H1 (cell line): ENCODE results near the gene UXT. TPM values are rescaled to one million over a fixed set of nuclear protein-coding genes. Genes with fewer than 3 reads are reported as not detected.

Experiments used
- ATF2 ChIP-seq: IDR thresholded peaks from 2 replicates; pipeline ENCODE4 v1.6.1; 2012; ENCODE audit warnings: low read length, inconsistent platforms
- CTBP2 ChIP-seq: IDR thresholded peaks from 2 replicates; pipeline ENCODE4 v1.7.0; 2011; ENCODE audit warnings: borderline replicate concordance, mild to moderate bottlenecking, moderate library complexity, mixed read lengths, low read length; ENCODE audit not compliant: insufficient read depth, insufficient read length
- HDAC2 ChIP-seq, 2 experiments: fragments of 300-600 bp in 1 of 2; sonication (generic) in 1 of 2; IDR thresholded peaks; 2 replicates each; pipeline ENCODE4 v1.6.1; 2011 to 2012; ENCODE audit warnings: low read depth in 2 of 2, low read length in 2 of 2, mild to moderate bottlenecking in 2 of 2, moderate library complexity in 2 of 2, borderline replicate concordance in 1 of 2, inconsistent platforms in 1 of 2
- KDM4A ChIP-seq: IDR thresholded peaks from one replicate; pipeline ENCODE4 v1.7.1; 2012; ENCODE audit warnings: low read depth, mild to moderate bottlenecking, moderate library complexity, low read length, inconsistent platforms; ENCODE audit not compliant: severe bottlenecking
- MAX ChIP-seq: IDR thresholded peaks from 2 replicates; pipeline ENCODE4 v1.6.1; 2012; ENCODE audit warnings: inconsistent platforms
- NRF1 ChIP-seq: IDR thresholded peaks from 2 replicates; pipeline ENCODE4 v1.6.1; 2011; ENCODE audit warnings: mild to moderate bottlenecking, low read depth, low read length, improper control_type of control experiment
- SP2 ChIP-seq: IDR thresholded peaks from 2 replicates; pipeline ENCODE4 v1.6.1; 2012; ENCODE audit warnings: mild to moderate bottlenecking, low read length, inconsistent platforms
- SUZ12 ChIP-seq: fragments of 200-600 bp; sonication (generic); IDR thresholded peaks from 2 replicates; pipeline ENCODE4 v1.6.1; 2012; ENCODE audit warnings: mild to moderate bottlenecking, inconsistent platforms, low read length, moderate library complexity, mixed read lengths
- YY1 ChIP-seq: IDR thresholded peaks from 2 replicates; pipeline ENCODE4 v1.6.1; 2011; ENCODE audit warnings: low read depth, mild to moderate bottlenecking, low read length
- polyA plus RNA-seq, 7 experiments: library from polyadenylated mRNA; depleted of rRNA in 3 of 7; stranded (reverse) in 5 of 7; unstranded in 2 of 7; fragments of >200 nt in 5 of 7; fragments of 200-250 nt in 2 of 7; gene quantifications; 1 replicate in 5 of 7; 2 replicates in 1 of 7; 4 replicates in 1 of 7; pipeline versions ENCODE4 v1.2.1 to v1.2.3, GENCODE V29; 2011 to 2013; ENCODE audit warnings: missing spikeins in 2 of 7, mixed read lengths in 2 of 7
- total RNA-seq: library from RNA; stranded (reverse); fragmentation: NEBNext Ultra II Directional; extraction: Animal tissue kit (Norgen Biotek cat#: 25700); gene quantifications from 2 replicates; pipeline ENCODE4 v1.2.1, GENCODE V29; 2021

The UXT gene
- total and polyA plus RNA-seq, 2 of the 8 experiments (the other 6 are each of a cell fraction or from before 2014, with no cell fraction given): 69.4 to 116 TPM

- no peak for TF ChIP-seq KDM4A
- no peak for TF ChIP-seq YY1
- no peak for TF ChIP-seq SUZ12
- TF ChIP-seq SP2: no peak
- TF ChIP-seq MAX: no peak
- TF ChIP-seq NRF1: no peak
- TF ChIP-seq HDAC2 (IDR thresholded peaks at IDR 0.05; ENCODE audit: borderline replicate concordance in 1 of 2, low read depth in 2 of 2, low read length in 2 of 2): no peak
- TF ChIP-seq ATF2: no peak
- no peak for TF ChIP-seq CTBP2
These were observed 10.6 kb downstream of the UXT start (continued) for GRCh38 chrX:47648376-47648775.
